ENCODE measurements around the gene HYDIN. TPM values are rescaled to one million over a fixed set of nuclear protein-coding genes. Genes with fewer than 3 reads are reported as not detected.

HYDIN gene
- total and polyA plus RNA-seq, 9 of the 15 experiments (the other 6 are each of a cell fraction or from before 2014, with no cell fraction given) = 0.08 to 0.43 (median 0.14) TPM; not detected in 1

- TF ChIP-seq TAF1 (IDR thresholded peaks at IDR 0.05; ENCODE audit: control insufficient read depth, extremely low read depth, insufficient read depth, low read length, severe bottlenecking) = no peak
- TF ChIP-seq TEAD2 (tag; IDR thresholded peaks at IDR 0.05) = no peak
- TF ChIP-seq ZNF175 (CRISPR knock-in tag; IDR thresholded peaks at IDR 0.05; ENCODE audit: low read depth) = no peak
- no peak for TF ChIP-seq ZC3H8 (IDR thresholded peaks at IDR 0.05)
- no peak for TF ChIP-seq ZNF512 (tag; IDR thresholded peaks at IDR 0.05)
- no peak for TF ChIP-seq RBM22 (IDR thresholded peaks at IDR 0.05; ENCODE audit: low read depth, low read length, poor library complexity, severe bottlenecking)
- no peak for TF ChIP-seq ZNF253 (CRISPR knock-in tag; conservative IDR thresholded peaks at IDR 0.05)
- TF ChIP-seq ZEB2 (IDR thresholded peaks at IDR 0.05) = no peak
- no peak for TF ChIP-seq FOXA1 (IDR thresholded peaks at IDR 0.05; ENCODE audit: borderline replicate concordance)
- no peak for TF ChIP-seq ATF6 (CRISPR knock-in tag; IDR thresholded peaks at IDR 0.05)
- TF ChIP-seq MYC (IDR thresholded peaks at IDR 0.05; ENCODE audit: low read depth, low read length) = no peak
- TF ChIP-seq MYC (CRISPR knock-in tag; IDR thresholded peaks at IDR 0.05; ENCODE audit: borderline replicate concordance, low read depth) = no peak
- TF ChIP-seq NUFIP1 (IDR thresholded peaks at IDR 0.05; ENCODE audit: partially characterized antibody) = no peak
- no peak for TF ChIP-seq FUS (optimal IDR thresholded peaks at IDR 0.05; ENCODE audit: low read depth, low read length)
- no peak for TF ChIP-seq ZNF76 (CRISPR knock-in tag; IDR thresholded peaks at IDR 0.05; ENCODE audit: borderline replicate concordance)
- H3K4me2 ChIP-seq (ENCODE audit: insufficient read depth, low read length) = no peak overlapping the region
- 79% methylated on average over 8 of the region's 8 CpGs for WGBS (ENCODE audit: insufficient coverage, low coverage, missing lambda C conversion rate)
- H3K9me3 ChIP-seq (replicated peaks; ENCODE audit: control insufficient read depth, insufficient read depth, low read depth, low read length) = no peaks in the 10 kb centered on the region
- DNase-seq (ENCODE audit: extremely low read depth in 1 of 4, low spot score in 3 of 4) (no peak), FAIRE-seq (peak; percentile 32), ATAC-seq (no peak)
- no peaks in the 10 kb centered on the region for H3K27me3 ChIP-seq (ENCODE audit: control insufficient read depth in 2 of 2, insufficient read depth in 2 of 2, low read length in 2 of 2)
- no TSS peak for BruUV-seq (replicated peaks)
- intact Hi-C loops (cut with micrococcal nuclease) = no loop called here
- H3K27ac ChIP-seq (ENCODE audit: extremely low read depth, low read depth, low read length) = no peak overlapping the region
- peaks cover 28% of the 10 kb centered on the region for H4K20me1 ChIP-seq (replicated peaks; ENCODE audit: control insufficient read depth, insufficient read depth, low read length)
- no peak overlapping the region for H3K9ac ChIP-seq (ENCODE audit: insufficient read depth in 1 of 2, low read depth in 2 of 2, low read length in 2 of 2)
- H3K4me1 ChIP-seq (replicated peaks in 1 of 2; ENCODE audit: control insufficient read depth in 2 of 2, insufficient read depth in 2 of 2, low read length in 2 of 2) = peaks cover 0 to 4% of the 10 kb centered on the region in 2 experiments; a peak in 2 of 5 replicates
- H2AFZ ChIP-seq (ENCODE audit: low read depth, low read length) = no peak overlapping the region
- peaks cover 18% of the 10 kb centered on the region; the same call in 2 of the 3 replicates for H3K36me3 ChIP-seq (ENCODE audit: control insufficient read depth, insufficient read depth, low read length)
- H3K4me3 ChIP-seq = no peak overlapping the region
- H3K79me2 ChIP-seq (ENCODE audit: control insufficient read depth, insufficient read depth, low read length) = peaks cover 41% of the 10 kb centered on the region
- peaks cover 9% of the 10 kb centered on the region for H3K9me1 ChIP-seq (ENCODE audit: control insufficient read depth, insufficient read depth, low read length)
- CTCF ChIA-PET (ENCODE audit: low intra/inter-chr PET ratio) = no interaction called here
- in situ Hi-C loops (cut with MboI) = no loop called here
- POLR2A ChIA-PET = interaction anchor here (0.8 kb wide), 1 partner anchor 105 kb away, joined by 3 read pairs; no protein-coding TSS in a partner anchor
These were observed 436.5 kb downstream of the HYDIN start for GRCh38 chr16:70793851-70794502.
